ENCODE results near the gene DEPDC1.

DEPDC1 gene

GRCh38 chr1:68460935-68461334 is 35.9 kb downstream of the DEPDC1 start:
- Histone ChIP-seq H2AFZ (ENCODE audit: low read length) (no peak overlapping the region), H3K4me2 (ENCODE audit: low read depth, low read length, poor library complexity, severe bottlenecking) (no peak overlapping the region), H4K20me1 (ENCODE audit: insufficient read depth, low read length, poor library complexity, severe bottlenecking) (no peaks in the 10 kb centered on the region)

GRCh38 chr1:68459796-68460195 is 37.1 kb downstream of the DEPDC1 start:
- Histone ChIP-seq H3K27me3 (ENCODE audit: insufficient read depth, low read length, poor library complexity, severe bottlenecking) (no peaks in the 10 kb centered on the region), H3K36me3 (ENCODE audit: insufficient read depth, low read length) (no peaks in the 10 kb centered on the region), H3K9ac (ENCODE audit: low read depth, low read length, poor library complexity, severe bottlenecking) (no peak overlapping the region), H2AFZ (ENCODE audit: low read length) (no peak overlapping the region), H3K79me2 (ENCODE audit: insufficient read depth, low read length) (no peaks in the 10 kb centered on the region), H3K4me3 (ENCODE audit: low read length, poor library complexity, severe bottlenecking) (no peak overlapping the region), H3K4me1 (ENCODE audit: insufficient read depth, low read length, poor library complexity, severe bottlenecking) (no peaks in the 10 kb centered on the region), H4K20me1 (ENCODE audit: insufficient read depth, low read length, poor library complexity, severe bottlenecking) (no peaks in the 10 kb centered on the region), H3K9me2 (replicated peaks; ENCODE audit: low read depth, low read length) (no peaks in the 10 kb centered on the region), H3K9me3 (ENCODE audit: insufficient read depth, low read depth, low read length) (no peaks in the 10 kb centered on the region), H3F3A (ENCODE audit: low read depth) (no peaks in the 10 kb centered on the region), H3K4me2 (ENCODE audit: low read depth, low read length, poor library complexity, severe bottlenecking) (no peak overlapping the region)
- no peak for TF ChIP-seq CTCF (conservative IDR thresholded peaks at IDR 0.05; ENCODE audit: low read length)
- TF ChIP-seq EZH2phosphoT487 (IDR thresholded peaks at IDR 0.05; ENCODE audit: borderline replicate concordance): no peak

More at GRCh38 chr1:68460935-68461334, 35.9 kb downstream of the DEPDC1 start:
- Histone ChIP-seq H3K9me3 (ENCODE audit: insufficient read depth, low read depth, low read length) (no peaks in the 10 kb centered on the region), H3K4me1 (ENCODE audit: insufficient read depth, low read length, poor library complexity, severe bottlenecking) (no peaks in the 10 kb centered on the region), H3K36me3 (ENCODE audit: insufficient read depth, low read length) (no peaks in the 10 kb centered on the region), H3K9me2 (replicated peaks; ENCODE audit: low read depth, low read length) (no peaks in the 10 kb centered on the region), H3K27me3 (ENCODE audit: insufficient read depth, low read length, poor library complexity, severe bottlenecking) (no peaks in the 10 kb centered on the region), H3K79me2 (ENCODE audit: insufficient read depth, low read length) (no peaks in the 10 kb centered on the region), H3F3A (ENCODE audit: low read depth) (no peaks in the 10 kb centered on the region), H3K9ac (ENCODE audit: low read depth, low read length, poor library complexity, severe bottlenecking) (no peak overlapping the region), H3K4me3 (ENCODE audit: low read length, poor library complexity, severe bottlenecking) (no peak overlapping the region)
- TF ChIP-seq CTCF (conservative IDR thresholded peaks at IDR 0.05; ENCODE audit: low read length) (no peak), EZH2phosphoT487 (IDR thresholded peaks at IDR 0.05; ENCODE audit: borderline replicate concordance) (no peak)

- Histone ChIP-seq H3K27me3 (ENCODE audit: insufficient read depth, low read length, poor library complexity, severe bottlenecking) (no peaks in the 10 kb centered on the region), H3K36me3 (ENCODE audit: insufficient read depth, low read length) (no peaks in the 10 kb centered on the region), H3K9me3 (ENCODE audit: insufficient read depth, low read depth, low read length) (no peaks in the 10 kb centered on the region), H3K9ac (ENCODE audit: low read depth, low read length, poor library complexity, severe bottlenecking) (no peak overlapping the region), H3K4me2 (ENCODE audit: low read depth, low read length, poor library complexity, severe bottlenecking) (no peak overlapping the region), H3F3A (ENCODE audit: low read depth) (no peaks in the 10 kb centered on the region), H3K9me2 (replicated peaks; ENCODE audit: low read depth, low read length) (no peaks in the 10 kb centered on the region), H2AFZ (ENCODE audit: low read length) (no peak overlapping the region), H3K79me2 (ENCODE audit: insufficient read depth, low read length) (no peaks in the 10 kb centered on the region), H3K4me3 (ENCODE audit: low read length, poor library complexity, severe bottlenecking) (no peak overlapping the region), H3K4me1 (ENCODE audit: insufficient read depth, low read length, poor library complexity, severe bottlenecking) (no peaks in the 10 kb centered on the region), H4K20me1 (ENCODE audit: insufficient read depth, low read length, poor library complexity, severe bottlenecking) (no peaks in the 10 kb centered on the region)
- TF ChIP-seq CTCF (conservative IDR thresholded peaks at IDR 0.05; ENCODE audit: low read length) (no peak), EZH2phosphoT487 (IDR thresholded peaks at IDR 0.05; ENCODE audit: borderline replicate concordance) (no peak)
Observed at GRCh38 chr1:68459091-68459490, 37.8 kb downstream of the DEPDC1 start.

Data from Loucy (cell line).